NAMALWA (cell line): ENCODE measurements around the gene MROH8.
"Not testable (repeated sequence)": the region's sequence is repeated elsewhere in the genome, so short reads cannot be mapped to it uniquely, and the experiment has no call there.

Experiments used
- DNase-seq: peaks from one replicate; pipeline ENCODE4 v3.0.0-alpha.2; 2015; ENCODE audit warnings: low spot score

Gene MROH8

GRCh38 chr20:37090407-37090806, 88.9 kb downstream of the MROH8 start:
- DNase-seq: no peak

GRCh38 chr20:37081717-37082289, 97.5 kb downstream of the MROH8 start:
- DNase-seq: peak; percentile 49

GRCh38 chr20:37077009-37077408, 102.3 kb downstream of the MROH8 start:
- DNase-seq: no peak

- DNase-seq: no peak
Observed at GRCh38 chr20:37075932-37076685, 103.2 kb downstream of the MROH8 start.

DNA sequence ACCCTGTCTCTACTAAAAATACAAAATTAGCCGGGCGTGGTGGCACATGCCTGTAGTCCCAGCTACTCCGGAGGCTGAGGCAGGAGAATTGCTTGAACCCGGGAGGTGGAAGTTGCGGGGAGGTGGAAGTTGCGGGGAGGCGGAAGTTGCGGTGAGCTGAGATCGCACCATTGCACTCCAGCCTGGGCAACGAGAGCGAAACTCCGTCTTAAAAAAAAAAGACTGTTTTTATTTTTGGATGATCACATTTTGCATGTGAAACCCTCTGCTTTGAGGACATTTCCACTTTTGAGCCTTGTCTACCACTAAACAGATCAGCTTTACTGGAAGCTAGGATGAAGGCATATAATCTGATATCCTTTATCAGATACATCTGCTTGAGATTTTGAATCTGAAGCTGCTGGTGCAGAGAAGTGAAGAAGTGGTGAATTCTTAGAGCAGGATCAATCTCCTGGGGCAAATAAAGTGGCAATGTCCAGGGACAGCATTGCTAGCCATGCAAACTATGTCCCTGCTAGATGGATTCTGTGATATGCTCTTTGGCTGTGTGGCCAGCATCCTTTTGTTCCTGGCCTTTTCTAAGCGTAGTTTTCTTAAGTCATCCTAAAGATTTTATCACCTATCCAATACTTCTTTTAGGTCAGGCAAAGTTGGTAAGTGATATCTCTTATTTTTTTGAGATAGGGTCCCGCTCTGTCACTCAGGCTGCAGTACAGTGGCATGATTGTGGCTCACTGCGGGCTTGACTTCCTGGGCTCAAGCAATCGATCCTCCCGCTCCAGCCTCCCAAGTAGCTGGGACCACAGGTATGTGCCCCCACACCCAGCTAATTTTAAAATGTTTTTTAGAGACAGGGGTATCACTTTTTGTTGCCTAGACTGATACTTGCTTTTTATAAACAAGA, 106.8 kb downstream of the MROH8 start:
- DNase-seq: no peak

GRCh38 chr20:37071481-37071911, 107.9 kb downstream of the MROH8 start:
- DNase-seq: no peak

- DNase-seq: not testable (repeated sequence)
Observed at GRCh38 chr20:37069563-37069962, 109.8 kb downstream of the MROH8 start.

DNA sequence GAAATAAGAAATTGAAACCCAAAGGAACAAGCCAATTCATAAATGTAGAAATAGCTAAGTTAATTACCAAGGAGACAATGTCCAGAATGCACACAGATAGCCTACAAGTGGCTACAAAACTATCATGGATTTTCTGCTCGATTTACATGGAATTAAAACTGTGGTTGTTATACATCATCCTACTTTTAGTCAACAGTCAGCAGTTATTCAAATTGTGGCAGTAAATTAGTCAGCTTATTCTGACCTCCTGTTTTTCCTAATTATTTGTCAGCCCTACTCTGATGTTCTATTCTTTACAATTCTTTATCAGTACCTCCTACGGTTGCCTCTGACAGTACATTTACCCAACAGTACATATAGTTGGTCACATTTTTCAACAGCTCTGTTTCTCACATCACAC, 113.2 kb downstream of the MROH8 start:
- DNase-seq: no peak

DNA sequence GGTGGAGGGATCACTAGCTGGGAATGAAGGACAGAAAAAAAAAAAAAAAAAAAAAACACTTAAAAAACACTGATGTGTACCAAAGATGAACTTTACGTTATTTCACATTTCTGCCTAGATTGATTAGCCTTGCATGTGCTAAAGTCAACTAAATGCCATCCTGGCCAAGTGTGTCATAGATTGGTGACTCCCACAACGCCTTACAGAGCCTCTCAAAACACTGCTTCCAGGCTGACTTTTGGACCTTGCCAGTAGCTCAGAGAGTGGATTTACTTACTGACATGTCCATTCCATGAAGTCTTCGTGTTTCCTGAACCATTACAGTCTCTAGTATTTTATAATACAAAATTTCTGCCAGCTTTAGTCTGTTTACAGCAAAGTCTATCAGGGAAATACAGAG, 124.1 kb downstream of the MROH8 start:
- DNase-seq: no peak

DNA sequence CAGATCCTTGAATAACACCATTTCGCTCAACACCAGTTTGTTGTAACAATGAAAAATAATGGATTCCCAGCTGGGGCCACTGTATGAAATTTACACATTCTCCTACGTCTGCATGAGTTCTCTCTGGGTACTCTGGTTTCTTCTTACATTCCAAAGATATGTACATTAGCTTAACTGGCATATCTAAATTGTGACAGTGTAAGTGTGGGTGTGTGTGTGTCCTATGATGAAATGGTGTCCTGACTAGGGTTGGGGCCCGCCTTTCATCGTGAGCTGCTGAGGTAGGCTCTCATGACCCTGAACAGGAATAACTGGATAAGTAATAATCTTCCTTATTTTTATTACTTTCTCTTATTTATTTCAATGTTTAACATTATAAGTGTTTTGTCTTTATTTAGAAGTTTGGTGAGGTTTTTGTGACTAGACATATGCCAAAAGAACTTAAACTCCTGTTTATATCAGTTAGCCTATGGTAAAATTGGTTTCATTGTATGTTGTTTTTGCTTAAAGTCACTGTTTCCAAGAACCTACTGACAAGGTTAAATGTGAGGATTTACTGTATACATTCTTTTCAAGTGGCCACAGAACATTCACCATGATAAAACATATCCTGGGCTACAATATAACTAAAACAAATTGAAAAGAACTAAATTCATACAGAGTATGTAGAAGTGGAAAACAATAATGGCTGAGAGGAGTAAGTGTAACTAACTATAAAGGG, 126.0 kb downstream of the MROH8 start:
- no peak for DNase-seq
